ENCODE measurements around the gene ESR1.

Gene ESR1

GRCh38 chr6:151869345-151869744 lies 61.9 kb downstream of the ESR1 start:
- no peak for DNase-seq (ENCODE audit: low read depth)
- no peak for TF ChIP-seq CTCF (IDR thresholded peaks at IDR 0.05; ENCODE audit: control insufficient read depth, extremely low read depth, insufficient read depth)
- no peak overlapping the region for H3K4me3 ChIP-seq (ENCODE audit: low read depth, low read length)

DNA sequence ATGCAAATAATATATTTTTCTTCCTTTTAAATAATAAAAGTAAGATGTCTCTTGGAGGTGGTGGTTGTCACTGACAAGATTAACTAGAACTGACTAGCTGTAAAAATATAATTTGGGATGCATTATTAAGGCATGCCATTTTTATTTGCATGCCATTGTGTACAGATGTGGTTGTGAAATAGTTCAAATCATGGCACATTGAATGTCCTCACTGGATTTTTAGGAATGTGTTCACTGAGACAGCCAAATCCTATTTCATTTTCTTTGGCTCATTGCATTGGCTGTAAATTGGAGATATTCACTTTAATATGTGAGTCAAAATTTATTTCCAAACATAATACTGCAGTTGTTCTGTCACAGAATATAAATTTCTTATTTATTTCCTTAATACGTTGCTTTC lies 62.3 kb downstream of the ESR1 start:
- no peak for DNase-seq (ENCODE audit: low read depth)
- TF ChIP-seq CTCF (IDR thresholded peaks at IDR 0.05; ENCODE audit: control insufficient read depth, extremely low read depth, insufficient read depth), result no peak
- H3K4me3 ChIP-seq (ENCODE audit: low read depth, low read length), result no peak overlapping the region

DNA sequence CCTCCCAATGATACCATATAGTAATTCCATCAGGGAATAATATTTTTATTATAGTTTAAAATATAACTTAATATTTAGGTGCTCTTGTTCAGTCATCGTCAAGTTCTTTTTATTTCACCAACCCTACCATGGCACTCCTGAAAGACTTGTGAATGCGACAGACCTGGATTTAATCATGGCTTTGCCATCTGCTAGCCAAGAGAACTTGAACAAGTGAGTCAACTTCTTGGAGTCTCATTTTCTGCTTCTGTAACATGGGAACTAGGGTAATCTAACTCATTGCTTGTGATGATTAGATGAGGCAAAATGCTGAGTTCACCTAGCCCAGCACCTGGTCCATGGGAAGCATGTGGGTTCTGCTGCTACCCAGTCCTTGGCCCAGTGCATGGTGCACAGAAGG lies 62.9 kb downstream of the ESR1 start:
- DNase-seq (ENCODE audit: low read depth), result no peak
- no peak overlapping the region for H3K4me3 ChIP-seq (ENCODE audit: low read depth, low read length)
- no peak for TF ChIP-seq CTCF (IDR thresholded peaks at IDR 0.05; ENCODE audit: control insufficient read depth, extremely low read depth, insufficient read depth)

DNA sequence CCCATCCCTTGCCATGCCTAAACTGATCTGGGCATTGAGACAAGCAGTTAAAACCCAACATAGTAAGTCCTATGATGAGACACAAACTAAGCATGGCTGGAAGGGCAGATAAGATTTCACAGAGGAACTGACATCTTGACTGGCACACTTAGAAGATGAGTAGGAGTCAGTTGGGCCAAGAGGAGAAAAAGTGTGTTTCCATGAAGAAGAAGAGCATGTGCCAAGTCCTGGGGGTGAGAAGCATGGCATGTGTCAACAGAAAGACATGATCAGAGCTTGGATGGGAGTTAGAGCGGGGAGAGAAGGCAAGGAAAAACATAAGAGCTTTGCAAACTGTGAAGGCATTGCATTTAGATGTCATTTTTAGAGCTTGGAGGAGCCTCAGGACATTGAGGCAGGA lies 68.0 kb downstream of the ESR1 start:
- DNase-seq (ENCODE audit: low read depth), result no peak
- no peak for TF ChIP-seq CTCF (IDR thresholded peaks at IDR 0.05; ENCODE audit: control insufficient read depth, extremely low read depth, insufficient read depth)
- no peak overlapping the region for H3K4me3 ChIP-seq (ENCODE audit: low read depth, low read length)

GRCh38 chr6:151876122-151876521 lies 68.6 kb downstream of the ESR1 start:
- no peak overlapping the region for H3K4me3 ChIP-seq (ENCODE audit: low read depth, low read length)
- no peak for DNase-seq (ENCODE audit: low read depth)
- no peak for TF ChIP-seq CTCF (IDR thresholded peaks at IDR 0.05; ENCODE audit: control insufficient read depth, extremely low read depth, insufficient read depth)

DNA sequence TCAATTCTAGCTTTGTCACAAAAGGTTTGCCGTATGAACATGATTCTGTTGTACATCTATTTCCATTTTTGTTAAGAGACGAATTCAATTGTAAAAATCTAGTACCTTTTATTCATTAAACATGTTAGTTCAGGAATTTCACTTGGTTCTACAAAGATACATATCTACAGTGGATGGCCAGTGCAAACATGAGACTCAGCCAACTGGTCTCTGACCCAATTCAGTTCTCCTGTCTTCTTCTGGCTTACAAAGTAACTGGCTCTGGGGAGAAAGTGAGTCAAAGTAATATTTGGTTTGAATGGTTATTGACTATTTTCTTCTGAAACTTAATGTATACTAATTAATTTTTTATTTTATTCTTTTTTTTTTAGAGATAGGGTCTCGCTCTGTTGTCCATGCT lies 70.0 kb downstream of the ESR1 start:
- DNase-seq (ENCODE audit: low read depth), result peak; percentile 11
- no peak overlapping the region for H3K4me3 ChIP-seq (ENCODE audit: low read depth, low read length)
- TF ChIP-seq CTCF (IDR thresholded peaks at IDR 0.05; ENCODE audit: control insufficient read depth, extremely low read depth, insufficient read depth), result no peak

DNA sequence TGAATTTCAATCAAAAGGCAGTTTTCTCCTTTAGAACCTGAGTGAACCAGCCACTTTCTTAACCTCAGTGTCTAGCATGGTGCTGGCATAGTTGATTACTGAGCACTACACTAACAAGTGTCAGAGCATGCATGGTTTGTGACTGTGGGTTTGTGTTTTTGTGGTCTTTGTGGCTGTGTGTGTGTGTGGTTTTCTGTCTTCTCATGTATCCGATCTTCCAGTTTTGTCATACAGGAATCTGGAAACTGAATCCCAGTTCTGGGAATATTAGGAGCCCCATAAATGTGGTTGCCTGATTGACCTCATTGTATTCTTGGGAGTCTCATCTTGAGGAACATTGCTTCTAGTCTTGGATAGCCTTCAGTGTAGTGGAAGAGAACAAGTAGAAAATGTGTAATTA lies 73.7 kb downstream of the ESR1 start:
- H3K4me3 ChIP-seq (ENCODE audit: low read depth, low read length), result no peak overlapping the region
- TF ChIP-seq CTCF (IDR thresholded peaks at IDR 0.05; ENCODE audit: control insufficient read depth, extremely low read depth, insufficient read depth), result no peak
- DNase-seq (ENCODE audit: low read depth), result no peak
